HL-60 (cell line): ENCODE results near the gene FCMR.
A peak's percentile ranks its signal among the peaks of the same experiment; 100 is the strongest.

ENCODE experiments used
- DNase-seq, 2 experiments: peaks; one replicate each; pipeline ENCODE4 v3.0.0-alpha.2; 2010 to 2020; ENCODE audit warnings: low read depth in 1 of 2, low spot score in 1 of 2
- H3K27ac ChIP-seq: fragments of 250-450 bp; sonication (Bioruptor Pico); replicated peaks from 2 replicates; pipeline ENCODE4 v1.5.1; 2020; ENCODE audit warnings: mild to moderate bottlenecking, moderate library complexity
- H3K27me3 ChIP-seq: fragments of 250-450 bp; sonication (Bioruptor Pico); 2 replicates; pipeline ENCODE4 v1.5.1; 2021; ENCODE audit warnings: mild to moderate bottlenecking, moderate library complexity; ENCODE audit not compliant: insufficient read depth, poor library complexity, severe bottlenecking
- H3K4me3 ChIP-seq: replicated peaks from 2 replicates; pipeline ENCODE4 v1.5.1; 2011; ENCODE audit warnings: mild to moderate bottlenecking, control low read depth, low read length; ENCODE audit not compliant: insufficient read depth
- CTCF ChIP-seq: IDR thresholded peaks from one replicate; pipeline ENCODE4 v1.5.1; 2011; ENCODE audit warnings: low read length, control low read depth, inconsistent platforms; ENCODE audit not compliant: insufficient read depth
- GABPA ChIP-seq: IDR thresholded peaks from 2 replicates; pipeline ENCODE4 v1.6.1; 2012; ENCODE audit warnings: low read depth
- POLR2AphosphoS5 ChIP-seq: IDR thresholded peaks from 2 replicates; pipeline ENCODE4 v1.6.1; 2012; ENCODE audit warnings: low read depth
- REST ChIP-seq: IDR thresholded peaks from 2 replicates; pipeline ENCODE4 v1.6.1; 2012; ENCODE audit warnings: low read depth; ENCODE audit not compliant: insufficient replicate concordance
- SPI1 ChIP-seq: IDR thresholded peaks from 2 replicates; pipeline ENCODE4 v1.6.1; 2012; ENCODE audit warnings: low read depth, mild to moderate bottlenecking, borderline replicate concordance

The FCMR gene

DNA sequence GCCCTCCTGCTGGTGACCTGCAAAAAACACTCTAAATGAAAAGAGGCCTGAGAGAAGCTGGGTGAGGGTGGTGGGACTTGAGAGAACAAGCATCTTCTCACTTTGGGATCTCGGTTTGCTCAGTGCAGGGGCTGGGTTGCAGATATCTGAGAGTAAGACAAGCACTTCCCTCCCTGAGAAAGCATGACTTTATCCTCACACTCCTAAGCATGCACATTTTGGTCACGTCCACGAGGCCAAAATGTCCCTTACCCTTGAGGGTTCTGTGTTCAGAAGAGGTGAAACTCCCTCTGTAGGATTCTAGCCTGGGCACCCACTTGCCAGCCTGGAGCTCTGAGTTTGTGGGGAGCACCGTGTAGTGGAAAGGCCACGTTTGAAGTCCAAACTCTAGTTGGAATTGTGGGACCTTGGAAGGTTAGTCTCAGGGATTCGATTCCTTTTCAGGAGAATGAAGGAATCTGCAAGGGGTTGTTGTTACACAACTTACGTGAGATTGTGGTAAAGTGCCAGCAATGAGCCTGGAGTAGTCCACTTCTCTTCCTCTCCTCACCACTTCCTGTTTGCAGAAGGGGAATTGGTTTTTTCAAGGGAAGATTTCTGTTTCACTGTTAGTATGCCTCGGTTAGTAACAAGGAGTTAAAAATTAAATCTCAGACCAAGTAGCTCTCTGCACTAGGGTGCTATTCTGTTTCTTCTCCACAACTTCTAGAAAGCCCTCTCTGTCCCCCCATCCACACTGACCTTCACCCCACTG lies 45.5 kb upstream of the FCMR start:
- H3K27ac ChIP-seq = no peak overlapping the region
- H3K27me3 ChIP-seq = no peaks in the 10 kb centered on the region
- DNase-seq = peak; percentile 71 to 81
- TF ChIP-seq REST (no peak), POLR2AphosphoS5 (0 out of 2 replicates have a peak, but pooled peaks have one; percentile 36), SPI1 (peak; percentile 99), CTCF (no peak), GABPA (no peak)
- H3K4me3 ChIP-seq = no peak overlapping the region

DNA sequence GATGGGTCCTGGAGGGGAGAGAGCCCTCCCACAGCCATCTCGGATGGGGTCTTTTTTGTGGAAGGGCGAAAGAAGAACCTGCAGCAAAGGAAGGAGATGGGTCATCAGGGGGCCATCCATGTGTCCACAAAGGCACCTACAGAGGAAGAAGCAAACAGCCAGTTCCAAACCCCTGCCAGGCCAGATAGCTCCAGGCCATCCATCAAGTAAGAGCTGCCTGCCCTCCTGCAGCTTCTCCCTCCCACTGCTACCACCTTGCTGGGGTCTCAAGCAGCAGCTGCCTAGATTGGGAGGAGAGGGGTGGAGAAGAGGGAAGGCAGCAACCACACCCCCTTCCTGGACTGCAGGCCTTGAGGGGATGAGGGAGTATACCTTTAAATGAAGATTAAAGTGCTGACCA lies 44.0 kb upstream of the FCMR start:
- Histone ChIP-seq H3K27me3 (no peaks in the 10 kb centered on the region), H3K27ac (no peak overlapping the region), H3K4me3 (no peak overlapping the region)
- DNase-seq = no peak
- no peak for TF ChIP-seq REST
- TF ChIP-seq CTCF = no peak
- TF ChIP-seq GABPA = no peak
- no peak for TF ChIP-seq POLR2AphosphoS5
- no peak for TF ChIP-seq SPI1

GRCh38 chr1:206963740-206964139 lies 42.0 kb upstream of the FCMR start:
- no peaks in the 10 kb centered on the region for H3K27me3 ChIP-seq
- H3K27ac ChIP-seq = no peak overlapping the region
- TF ChIP-seq REST = no peak
- no peak for TF ChIP-seq POLR2AphosphoS5
- TF ChIP-seq GABPA = no peak
- no peak for TF ChIP-seq CTCF
- TF ChIP-seq SPI1 = no peak
- no peak overlapping the region for H3K4me3 ChIP-seq
- no peak for DNase-seq
